RWPE1 (cell line): ENCODE data around the gene CDKN3.
"Not testable (repeated sequence)": the region's sequence is repeated elsewhere in the genome, so short reads cannot be mapped to it uniquely, and the experiment has no call there.

Experiments
- CTCF ChIA-PET: fragments of 350-600 bp; sonication (Branson Sonifier 250); formaldehyde crosslinking; extraction: SDS; loops from one replicate; lab custom pipeline; 2021; lab: Yijun Ruan, JAX
- POLR2A ChIA-PET: fragments of 400-600 bp; formaldehyde crosslinking; extraction: SDS; loops from one replicate; lab custom pipeline; 2020; ENCODE audit warnings: antibody characterized with exemption; ENCODE audit not compliant: low non-redundant PET; lab: Yijun Ruan, JAX
- DNase-seq: peaks from one replicate; pipeline ENCODE4 v3.0.0; 2012; ENCODE audit warnings: low spot score
- H3K27ac ChIP-seq: fragments of 450-650 bp; 2 replicates; pipeline ENCODE4 v1.5.1; 2017
- CTCF ChIP-seq: fragments of 450-650 bp; conservative IDR thresholded peaks from 2 replicates; pipeline ENCODE4 v1.5.1; 2017; ENCODE audit warnings: low read depth, mild to moderate bottlenecking

Gene CDKN3

GRCh38 chr14:54428527-54428926 is 31.7 kb downstream of the CDKN3 start:
- no peak for DNase-seq
- POLR2A ChIA-PET, result no interaction called here
- H3K27ac ChIP-seq, result no peak overlapping the region
- no peak for TF ChIP-seq CTCF
- CTCF ChIA-PET, result no interaction called here

- DNase-seq, result peak; percentile 32
- ChIA-PET CTCF (interaction anchor here (0.6 kb wide), 2 partner anchors 12 to 1610 kb away, joined by 3 to 4 read pairs; no protein-coding TSS in a partner anchor), POLR2A (no interaction called here)
- TF ChIP-seq CTCF, result no peak
- H3K27ac ChIP-seq, result no peak overlapping the region
These were observed 38.7 kb downstream of the CDKN3 start for GRCh38 chr14:54435500-54435981.

- CTCF ChIA-PET, result interaction anchor here (0.7 kb wide), 1 partner anchor 18 kb away, joined by 3 read pairs; no protein-coding TSS in a partner anchor
- not testable (repeated sequence) for H3K27ac ChIP-seq, DNase-seq
- POLR2A ChIA-PET, result interaction anchor here (0.7 kb wide), 1 partner anchor 41 kb away, joined by 4 read pairs; no protein-coding TSS in a partner anchor
These were observed 41.1 kb downstream of the CDKN3 start for GRCh38 chr14:54437954-54438353.

GRCh38 chr14:54438703-54439102 is 41.9 kb downstream of the CDKN3 start:
- no peak overlapping the region for H3K27ac ChIP-seq
- ChIA-PET CTCF (no interaction called here), POLR2A (no interaction called here)
- no peak for DNase-seq
- no peak for TF ChIP-seq CTCF

GRCh38 chr14:54440037-54440436 is 43.2 kb downstream of the CDKN3 start:
- CTCF ChIA-PET, result no interaction called here
- TF ChIP-seq CTCF, result no peak
- H3K27ac ChIP-seq, result peak overlapping the region; percentile 62
- POLR2A ChIA-PET, result no interaction called here
- no peak for DNase-seq

- ChIA-PET POLR2A (no interaction called here), CTCF (no interaction called here)
- DNase-seq, result no peak
- TF ChIP-seq CTCF, result no peak
- peak overlapping the region; percentile 98 for H3K27ac ChIP-seq
These were observed 43.7 kb downstream of the CDKN3 start for GRCh38 chr14:54440476-54440872.
